Measurements from ENCODE around the gene SLC51B. TPM values are rescaled to one million over a fixed set of nuclear protein-coding genes. Genes with fewer than 3 reads are reported as not detected.

Gene SLC51B
- total RNA-seq, 1 donor from 2014 or later = 1.2 TPM

- Mint-ChIP-seq H3K36me3 (no peaks in the 10 kb centered on the region), H3K9me3 (no peaks in the 10 kb centered on the region), H3K27ac (no peak overlapping the region)
Measured at GRCh38 chr15:65052956-65053355, 7.8 kb downstream of the SLC51B start.

GRCh38 chr15:65054333-65055200 is 9.4 kb downstream of the SLC51B start:
- Mint-ChIP-seq H3K9me3 (no peaks in the 10 kb centered on the region), H3K36me3 (no peaks in the 10 kb centered on the region), H3K27me3 (no peaks in the 10 kb centered on the region), H3K4me3 (no peak overlapping the region), H3K27ac (no peak overlapping the region), H3K4me1 (ENCODE audit: unreplicated experiment) (peaks cover 16% of the 10 kb centered on the region)
- peak; percentile 95 for TF ChIP-seq CTCF (conservative IDR thresholded peaks at IDR 0.05)
- peak; percentile 81 for DNase-seq (ENCODE audit: extremely low spot score, unreplicated experiment)

More at GRCh38 chr15:65052956-65053355, 7.8 kb downstream of the SLC51B start:
- H3K4me3 Mint-ChIP-seq = no peak overlapping the region
- no peak for DNase-seq (ENCODE audit: extremely low spot score, unreplicated experiment)
- H3K27me3 Mint-ChIP-seq = no peaks in the 10 kb centered on the region
- peaks cover 25% of the 10 kb centered on the region for H3K4me1 Mint-ChIP-seq (ENCODE audit: unreplicated experiment)
- no peak for TF ChIP-seq CTCF (conservative IDR thresholded peaks at IDR 0.05)

DNA sequence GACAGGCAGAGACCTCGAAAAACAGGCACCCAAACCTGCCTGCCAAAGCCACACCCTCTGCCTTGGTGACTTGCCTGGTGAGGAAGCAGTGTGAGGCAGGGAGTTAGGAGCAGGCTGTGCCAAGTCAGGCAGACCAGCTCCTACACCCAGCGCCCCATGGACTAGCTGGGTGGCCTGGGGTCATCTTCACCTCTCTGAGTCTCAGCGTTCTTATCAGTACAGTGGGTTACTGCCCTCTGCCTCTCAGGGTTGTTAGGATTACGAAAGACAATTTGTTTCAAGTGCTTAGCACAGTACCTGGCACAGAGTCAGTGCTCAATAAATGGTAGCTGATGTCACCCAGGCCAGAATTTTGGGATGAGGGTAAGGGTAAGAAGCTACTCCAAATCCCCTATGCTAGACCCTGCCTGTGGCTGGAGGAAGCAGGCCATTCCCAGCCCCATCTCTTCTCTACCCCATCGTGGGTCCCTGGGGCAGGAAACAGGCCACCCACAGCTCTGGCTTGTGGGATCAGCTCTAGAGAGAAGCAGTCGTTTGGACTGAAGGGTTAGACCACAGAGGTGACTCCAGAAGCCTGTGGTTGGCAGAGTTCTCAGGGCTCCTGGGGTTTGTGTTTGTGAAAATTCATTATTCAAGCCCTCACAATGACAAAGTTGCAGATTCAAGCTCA is 10.1 kb downstream of the SLC51B start:
- no peaks in the 10 kb centered on the region for H3K36me3 Mint-ChIP-seq
- H3K27ac Mint-ChIP-seq = no peak overlapping the region
- no peaks in the 10 kb centered on the region for H3K27me3 Mint-ChIP-seq
- H3K9me3 Mint-ChIP-seq = no peaks in the 10 kb centered on the region
- TF ChIP-seq CTCF (conservative IDR thresholded peaks at IDR 0.05) = no peak
- H3K4me3 Mint-ChIP-seq = no peak overlapping the region
- peaks cover 8% of the 10 kb centered on the region for H3K4me1 Mint-ChIP-seq (ENCODE audit: unreplicated experiment)
- DNase-seq (ENCODE audit: extremely low spot score, unreplicated experiment) = no peak

GRCh38 chr15:65056106-65056505 is 10.9 kb downstream of the SLC51B start:
- H3K36me3 Mint-ChIP-seq = no peaks in the 10 kb centered on the region
- H3K4me3 Mint-ChIP-seq = no peak overlapping the region
- no peaks in the 10 kb centered on the region for H3K27me3 Mint-ChIP-seq
- no peak overlapping the region for H3K27ac Mint-ChIP-seq
- no peak for DNase-seq (ENCODE audit: extremely low spot score, unreplicated experiment)
- peaks cover 7% of the 10 kb centered on the region for H3K4me1 Mint-ChIP-seq (ENCODE audit: unreplicated experiment)
- H3K9me3 Mint-ChIP-seq = no peaks in the 10 kb centered on the region
- no peak for TF ChIP-seq CTCF (conservative IDR thresholded peaks at IDR 0.05)

GRCh38 chr15:65056868-65057548 is 11.8 kb downstream of the SLC51B start:
- Mint-ChIP-seq H3K36me3 (no peaks in the 10 kb centered on the region), H3K9me3 (no peaks in the 10 kb centered on the region), H3K4me1 (ENCODE audit: unreplicated experiment) (peaks cover 7% of the 10 kb centered on the region), H3K27ac (no peak overlapping the region), H3K4me3 (no peak overlapping the region), H3K27me3 (no peaks in the 10 kb centered on the region)
- no peak for DNase-seq (ENCODE audit: extremely low spot score, unreplicated experiment)
- TF ChIP-seq CTCF (conservative IDR thresholded peaks at IDR 0.05) = no peak

Measured in type B pancreatic cell (in vitro differentiated cells).